Colon (tissue), 2 donors: ENCODE data around the gene ZNF334.

ENCODE experiments used
- FAIRE-seq: peaks from 2 replicates; lab custom pipeline; 2012; peaks lifted over from hg19 to GRCh38; lab: Jason Lieb, UNC
- donor health status: control.
- donor health status: control.

ZNF334 gene

GRCh38 chr20:46485431-46485830 is 27.9 kb downstream of the ZNF334 start:
- FAIRE-seq, result no peak

GRCh38 chr20:46484954-46485353 is 28.4 kb downstream of the ZNF334 start:
- FAIRE-seq, result no peak

GRCh38 chr20:46483879-46484278 is 29.5 kb downstream of the ZNF334 start:
- FAIRE-seq, result no peak

GRCh38 chr20:46482864-46483263 is 30.5 kb downstream of the ZNF334 start:
- no peak for FAIRE-seq

- FAIRE-seq, result no peak
Measured at GRCh38 chr20:46477640-46478039, 35.7 kb downstream of the ZNF334 start.

GRCh38 chr20:46477225-46477624 is 36.1 kb downstream of the ZNF334 start:
- no peak for FAIRE-seq

- no peak for FAIRE-seq
Measured at GRCh38 chr20:46468508-46468907, 44.9 kb downstream of the ZNF334 start.

GRCh38 chr20:46464451-46464850 is 48.9 kb downstream of the ZNF334 start:
- FAIRE-seq, result no peak

- no peak for FAIRE-seq
Measured at GRCh38 chr20:46463852-46464251, 49.5 kb downstream of the ZNF334 start.

GRCh38 chr20:46461808-46462207 is 51.6 kb downstream of the ZNF334 start:
- no peak for FAIRE-seq

GRCh38 chr20:46458866-46459750 is 54.3 kb downstream of the ZNF334 start:
- no peak for FAIRE-seq

GRCh38 chr20:46456255-46457028 is 56.9 kb downstream of the ZNF334 start:
- no peak for FAIRE-seq

GRCh38 chr20:46455729-46456128 is 57.6 kb downstream of the ZNF334 start:
- FAIRE-seq, result no peak
